DOHH2 (cell line): Measurements from ENCODE around the gene AKT1S1.

Experiments
- EZH2phosphoT487 ChIP-seq: fragments of 200-600 bp; sonication (generic); IDR thresholded peaks from 2 replicates; pipeline ENCODE4 v1.6.1; 2017; ENCODE audit warnings: borderline replicate concordance, mild to moderate bottlenecking, antibody characterized with exemption, low read length, moderate library complexity, mixed read lengths
- TF ChIP-seq, protein P1 (sequence below): fragments of 200-600 bp; sonication (generic); IDR thresholded peaks from one replicate; pipeline ENCODE4 v1.5.1; 2014; ENCODE audit warnings: antibody characterized with exemption, mild to moderate bottlenecking, low read depth, low read length; ENCODE audit not compliant: poor library complexity, severe bottlenecking

DNA sequence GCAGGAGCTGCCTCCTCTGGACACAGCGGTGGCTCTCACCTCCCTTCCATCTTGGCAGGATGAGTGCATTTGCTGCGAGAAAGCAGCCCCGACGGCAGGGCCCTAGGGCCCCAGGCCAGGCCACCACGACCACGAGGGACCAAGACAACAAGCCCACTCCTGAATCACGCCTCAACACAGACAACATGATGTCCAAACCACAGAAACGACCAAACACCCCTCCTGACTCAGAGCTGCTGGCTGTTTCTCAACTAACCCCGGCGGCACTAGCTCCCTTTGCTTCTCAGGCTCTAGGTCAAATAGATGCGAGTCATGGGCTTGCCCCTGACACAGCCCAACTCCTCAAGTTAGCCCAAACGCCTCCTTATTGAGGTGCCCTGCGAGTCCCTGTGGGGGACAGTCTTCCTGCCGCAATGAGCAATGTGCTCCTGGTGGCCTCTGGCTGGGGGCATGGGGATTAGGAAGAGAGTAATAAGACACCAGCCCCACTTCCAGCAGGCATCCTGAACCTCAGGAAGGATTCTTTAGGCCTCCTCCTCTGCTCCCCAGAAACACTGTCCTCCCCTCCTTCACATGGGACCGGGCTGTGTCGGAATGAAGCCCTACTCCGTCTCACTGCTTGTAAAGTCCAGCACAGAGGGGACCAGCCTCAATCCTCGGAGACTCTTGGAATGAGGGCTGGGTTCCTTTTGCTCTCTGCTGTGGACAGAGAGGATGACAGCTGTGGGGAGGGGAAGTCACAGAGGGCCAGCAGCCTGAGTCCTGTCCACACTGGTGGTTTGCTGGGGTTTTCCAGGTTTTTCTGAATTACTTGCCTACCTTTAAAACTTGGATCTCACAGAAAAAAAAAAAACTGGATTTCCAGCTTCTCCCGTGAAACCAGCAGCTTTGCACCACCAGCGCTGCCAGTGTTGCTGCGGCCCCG, 45.0 kb upstream of the AKT1S1 start:
- TF ChIP-seq, protein P1, sequence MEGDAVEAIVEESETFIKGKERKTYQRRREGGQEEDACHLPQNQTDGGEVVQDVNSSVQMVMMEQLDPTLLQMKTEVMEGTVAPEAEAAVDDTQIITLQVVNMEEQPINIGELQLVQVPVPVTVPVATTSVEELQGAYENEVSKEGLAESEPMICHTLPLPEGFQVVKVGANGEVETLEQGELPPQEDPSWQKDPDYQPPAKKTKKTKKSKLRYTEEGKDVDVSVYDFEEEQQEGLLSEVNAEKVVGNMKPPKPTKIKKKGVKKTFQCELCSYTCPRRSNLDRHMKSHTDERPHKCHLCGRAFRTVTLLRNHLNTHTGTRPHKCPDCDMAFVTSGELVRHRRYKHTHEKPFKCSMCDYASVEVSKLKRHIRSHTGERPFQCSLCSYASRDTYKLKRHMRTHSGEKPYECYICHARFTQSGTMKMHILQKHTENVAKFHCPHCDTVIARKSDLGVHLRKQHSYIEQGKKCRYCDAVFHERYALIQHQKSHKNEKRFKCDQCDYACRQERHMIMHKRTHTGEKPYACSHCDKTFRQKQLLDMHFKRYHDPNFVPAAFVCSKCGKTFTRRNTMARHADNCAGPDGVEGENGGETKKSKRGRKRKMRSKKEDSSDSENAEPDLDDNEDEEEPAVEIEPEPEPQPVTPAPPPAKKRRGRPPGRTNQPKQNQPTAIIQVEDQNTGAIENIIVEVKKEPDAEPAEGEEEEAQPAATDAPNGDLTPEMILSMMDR: no peak
- no peak for TF ChIP-seq EZH2phosphoT487
